K562 (cell line): ENCODE data around the gene NRXN2. TPM values are rescaled to one million over a fixed set of nuclear protein-coding genes. Genes with fewer than 3 reads are reported as not detected.

ENCODE experiments used
- FOXK2 ChIP-seq, 2 experiments: fragments of 450-650 bp; IDR thresholded peaks in 1 of 2; conservative IDR thresholded peaks in 1 of 2; 2 replicates each; pipeline ENCODE4 v1.6.1; 2016; ENCODE audit warnings: low read depth in 2 of 2, mild to moderate bottlenecking in 1 of 2
- HNRNPL ChIP-seq: fragments of 200-400 bp; formaldehyde crosslinking; IDR thresholded peaks from 2 replicates; pipeline ENCODE4 v1.6.1; 2017; ENCODE audit warnings: low read depth, mild to moderate bottlenecking, low read length
- MAX ChIP-seq: sonication (generic); formaldehyde crosslinking; IDR thresholded peaks from 2 replicates; pipeline ENCODE4 v1.9.0; 2022; ENCODE audit warnings: mild to moderate bottlenecking, missing genetic modification reagents
- NCOA6 ChIP-seq: fragments of 450-650 bp; IDR thresholded peaks from 2 replicates; pipeline ENCODE4 v1.6.1; 2017; ENCODE audit warnings: mild to moderate bottlenecking
- PBX2 ChIP-seq, 2 experiments: IDR thresholded peaks in 1 of 2; conservative IDR thresholded peaks in 1 of 2; 2 replicates each; pipeline ENCODE4 v1.6.1; 2016; ENCODE audit warnings: low read depth in 2 of 2, mild to moderate bottlenecking in 1 of 2, missing compliant biosample characterization in 1 of 2, missing genetic modification characterization in 1 of 2, moderate library complexity in 1 of 2
- PTTG1 ChIP-seq: fragments of 450-650 bp; IDR thresholded peaks from 2 replicates; pipeline ENCODE4 v1.6.1; 2016; ENCODE audit warnings: low read depth, mild to moderate bottlenecking, missing genetic modification characterization, missing compliant biosample characterization
- SRSF7 ChIP-seq: fragments of 200-400 bp; formaldehyde crosslinking; optimal IDR thresholded peaks from 2 replicates; pipeline ENCODE3; 2017; ENCODE audit warnings: mild to moderate bottlenecking, low read depth, low read length
- TAF15 ChIP-seq: fragments of 200-400 bp; formaldehyde crosslinking; IDR thresholded peaks from 2 replicates; pipeline ENCODE4 v1.6.1; 2017; ENCODE audit warnings: mild to moderate bottlenecking, low read depth, low read length, moderate library complexity
- TRIM24 ChIP-seq, 2 experiments: fragments of 450-650 bp; IDR thresholded peaks; 2 replicates each; pipeline ENCODE4 v1.6.1; 2016
- ZNF124 ChIP-seq: sonication (generic); formaldehyde crosslinking; IDR thresholded peaks from 2 replicates; pipeline ENCODE4 v1.8.1; 2022; ENCODE audit warnings: missing genetic modification reagents
- ZNF134 ChIP-seq: fragments of 250-450 bp; sonication (Bioruptor Pico); conservative IDR thresholded peaks from 2 replicates; pipeline ENCODE4 v1.4.0; 2020
- ZNF407 ChIP-seq: fragments of 450-650 bp; IDR thresholded peaks from 2 replicates; pipeline ENCODE4 v1.6.1; 2016; ENCODE audit warnings: low read depth
- ZNF436 ChIP-seq: fragments of 250-450, 450-650 bp; sonication (Bioruptor Pico); formaldehyde crosslinking; IDR thresholded peaks from 2 replicates; pipeline ENCODE4 v1.7.0; 2020; ENCODE audit warnings: mild to moderate bottlenecking
- ZSCAN29 ChIP-seq: fragments of 450-650 bp; IDR thresholded peaks from 2 replicates; pipeline ENCODE4 v1.6.1; 2017
- polyA plus RNA-seq, 8 experiments: library from polyadenylated mRNA; depleted of rRNA in 4 of 8; stranded (reverse) in 5 of 8; unstranded in 3 of 8; fragments of >200 nt; fragmentation: Nextera tagmentation in 2 of 8; fragmentation: Illumina TruSeq in 1 of 8; extraction: Ambion mirVana in 2 of 8; extraction: Trizol in 1 of 8; gene quantifications; 2 replicates each; pipeline versions ENCODE4 v1.2.1 to v1.2.3, GENCODE V29; 2011 to 2014; ENCODE audit warnings: inconsistent platforms in 1 of 8, missing spikeins in 1 of 8
- total RNA-seq, 7 experiments: library from RNA; depleted of rRNA in 6 of 7; stranded (reverse); fragments of >200 nt in 6 of 7; fragmentation: Illumina TruSeq in 2 of 7; extraction: Trizol in 2 of 7; gene quantifications; 2 replicates each; pipeline versions ENCODE4 v1.2.1 to v1.2.3, GENCODE V29; 2011 to 2021; ENCODE audit warnings: low replicate concordance in 1 of 7
- TF ChIP-seq, protein P1 (sequence below), 2 experiments: fragments of 250-450 bp in 1 of 2; fragments of 450-650 bp in 1 of 2; sonication (Bioruptor Pico) in 1 of 2; IDR thresholded peaks; 2 replicates each; pipeline versions ENCODE4 v1.6.1 to v1.8.0; 2016 to 2021; ENCODE audit warnings: mild to moderate bottlenecking in 2 of 2, moderate library complexity in 2 of 2, missing compliant biosample characterization in 1 of 2, missing genetic modification characterization in 1 of 2

NRXN2 gene
- total and polyA plus RNA-seq, 9 of the 15 experiments (the other 6 are each of a cell fraction or from before 2014, with no cell fraction given) = 0.07 to 0.47 (median 0.15) TPM; not detected in 4

DNA sequence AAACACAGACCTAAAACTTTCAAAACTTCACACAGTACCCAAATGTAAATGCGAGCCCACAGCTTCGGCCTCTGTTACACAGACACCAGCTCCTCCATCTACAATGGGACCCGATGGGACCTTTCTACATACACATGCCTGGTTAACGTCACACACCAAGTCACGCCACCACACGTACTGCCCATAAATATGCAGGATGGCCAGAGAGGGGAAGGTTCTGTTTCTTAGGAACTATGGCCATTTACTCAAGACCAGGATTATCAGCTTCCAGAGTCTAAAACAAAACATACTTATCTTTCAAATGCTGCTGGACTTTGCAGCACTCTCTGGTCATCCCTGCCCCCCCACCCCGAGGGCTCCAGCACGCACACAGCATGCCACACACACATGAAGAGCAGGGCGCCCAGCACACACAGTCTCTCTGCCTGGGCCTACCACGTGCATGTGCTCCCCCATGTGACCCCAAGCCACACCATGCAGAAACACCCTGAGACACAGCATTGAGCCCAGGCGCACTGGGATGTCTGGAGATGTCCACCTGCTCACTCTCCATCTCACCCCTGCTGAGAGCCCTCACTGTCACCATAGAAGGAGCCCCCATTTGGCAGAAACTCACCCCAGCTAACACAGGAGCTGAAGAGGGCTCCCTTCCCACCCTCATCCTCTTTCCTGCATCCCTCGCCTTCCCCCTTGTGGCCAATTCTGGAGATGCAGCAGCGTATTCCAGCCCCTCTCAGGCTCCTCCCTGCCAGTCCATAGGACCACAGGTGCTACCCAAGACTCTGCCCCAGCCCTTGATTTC, 70.2 kb downstream of the NRXN2 start (continued):
- TF ChIP-seq TAF15 = no peak
- TF ChIP-seq NCOA6 = no peak
- TF ChIP-seq PTTG1 (tag) = no peak
- no peak for TF ChIP-seq ZNF124 (CRISPR knock-in tag)
- TF ChIP-seq, protein P1, sequence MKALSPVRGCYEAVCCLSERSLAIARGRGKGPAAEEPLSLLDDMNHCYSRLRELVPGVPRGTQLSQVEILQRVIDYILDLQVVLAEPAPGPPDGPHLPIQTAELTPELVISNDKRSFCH (CRISPR knock-in tag; IDR thresholded peaks at IDR 0.05) = no peak
- TF ChIP-seq, protein P1 (tag; IDR thresholded peaks at IDR 0.05) = no peak
- no peak for TF ChIP-seq HNRNPL
- TF ChIP-seq TRIM24 (IDR thresholded peaks at IDR 0.05) = no peak
- TF ChIP-seq ZNF407 = no peak
- no peak for TF ChIP-seq ZNF134 (CRISPR knock-in tag)
- no peak for TF ChIP-seq SRSF7
- TF ChIP-seq MAX (CRISPR knock-in tag) = peak; percentile 88
- no peak for TF ChIP-seq PBX2 (CRISPR knock-in tag; IDR thresholded peaks at IDR 0.05; ENCODE audit: low read depth)
- TF ChIP-seq PBX2 (tag; conservative IDR thresholded peaks at IDR 0.05; ENCODE audit: low read depth) = no peak
- TF ChIP-seq ZSCAN29 = no peak
- no peak for TF ChIP-seq FOXK2 (conservative IDR thresholded peaks at IDR 0.05 in 1 of 2, IDR thresholded peaks at IDR 0.05 in 1 of 2; ENCODE audit: low read depth in 2 of 2)
- TF ChIP-seq ZNF436 = no peak
